ENCODE data around the gene LSP1. TPM values are rescaled to one million over a fixed set of nuclear protein-coding genes. Genes with fewer than 3 reads are reported as not detected.
"Not testable (repeated sequence)": the region's sequence is repeated elsewhere in the genome, so short reads cannot be mapped to it uniquely, and the experiment has no call there.

The LSP1 gene
- total RNA-seq, 4 donors from 2014 or later, result 73.7 to 105 (median 86.6) TPM

DNA sequence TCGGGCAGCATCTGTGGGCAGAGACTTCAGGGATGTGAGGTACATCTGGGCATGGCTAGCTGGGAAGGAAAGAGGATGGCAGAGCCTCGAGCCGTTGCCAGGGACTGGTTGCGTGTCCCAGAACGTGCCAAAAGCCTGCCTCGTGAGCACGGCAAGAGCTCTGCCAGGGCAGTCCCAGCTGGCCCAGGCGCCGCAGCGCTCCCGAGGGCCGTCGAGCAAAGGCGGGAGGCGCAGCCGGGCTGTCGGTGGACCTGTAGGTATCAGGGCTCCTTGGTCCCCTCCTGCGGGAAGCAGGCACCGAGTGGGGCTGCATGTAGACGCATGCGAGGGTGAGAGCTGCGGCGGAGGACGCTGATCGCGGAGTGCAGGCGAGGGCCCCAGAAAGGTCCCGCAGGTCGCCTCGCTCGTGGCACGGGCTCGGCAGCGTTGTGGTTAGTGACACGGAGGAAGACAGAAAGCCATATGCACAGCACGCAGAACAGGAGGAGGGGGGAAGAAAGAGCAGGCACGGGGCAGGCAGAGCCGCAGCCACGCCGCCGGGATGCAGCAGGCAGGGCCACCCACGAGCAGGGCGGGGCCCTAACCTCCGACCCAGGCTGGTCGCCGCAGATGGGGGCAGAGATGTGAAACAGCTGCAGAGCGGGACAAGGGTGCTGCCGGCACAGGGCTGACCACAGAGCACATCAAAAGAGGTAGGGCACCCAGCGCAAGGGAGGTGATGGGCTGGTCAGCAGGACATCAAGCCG, 18.0 kb downstream of the LSP1 start:
- intact Hi-C loops (cut with DNase I; ENCODE audit: low total_unique reads), result no loop called here
- 13 to 21% methylated on average over 44 to 50 of the region's 50 CpGs for WGBS, 2 donors
- TF ChIP-seq POLR2A (IDR thresholded peaks at IDR 0.05), result no peak
- TF ChIP-seq, protein P1, sequence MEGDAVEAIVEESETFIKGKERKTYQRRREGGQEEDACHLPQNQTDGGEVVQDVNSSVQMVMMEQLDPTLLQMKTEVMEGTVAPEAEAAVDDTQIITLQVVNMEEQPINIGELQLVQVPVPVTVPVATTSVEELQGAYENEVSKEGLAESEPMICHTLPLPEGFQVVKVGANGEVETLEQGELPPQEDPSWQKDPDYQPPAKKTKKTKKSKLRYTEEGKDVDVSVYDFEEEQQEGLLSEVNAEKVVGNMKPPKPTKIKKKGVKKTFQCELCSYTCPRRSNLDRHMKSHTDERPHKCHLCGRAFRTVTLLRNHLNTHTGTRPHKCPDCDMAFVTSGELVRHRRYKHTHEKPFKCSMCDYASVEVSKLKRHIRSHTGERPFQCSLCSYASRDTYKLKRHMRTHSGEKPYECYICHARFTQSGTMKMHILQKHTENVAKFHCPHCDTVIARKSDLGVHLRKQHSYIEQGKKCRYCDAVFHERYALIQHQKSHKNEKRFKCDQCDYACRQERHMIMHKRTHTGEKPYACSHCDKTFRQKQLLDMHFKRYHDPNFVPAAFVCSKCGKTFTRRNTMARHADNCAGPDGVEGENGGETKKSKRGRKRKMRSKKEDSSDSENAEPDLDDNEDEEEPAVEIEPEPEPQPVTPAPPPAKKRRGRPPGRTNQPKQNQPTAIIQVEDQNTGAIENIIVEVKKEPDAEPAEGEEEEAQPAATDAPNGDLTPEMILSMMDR (IDR thresholded peaks at IDR 0.05), result no peak
- no peak for DNase-seq (ENCODE audit: low spot score in 2 of 2)
- no peak overlapping the region for H3K4me3 ChIP-seq (ENCODE audit: low read depth, poor library complexity, severe bottlenecking)

DNA sequence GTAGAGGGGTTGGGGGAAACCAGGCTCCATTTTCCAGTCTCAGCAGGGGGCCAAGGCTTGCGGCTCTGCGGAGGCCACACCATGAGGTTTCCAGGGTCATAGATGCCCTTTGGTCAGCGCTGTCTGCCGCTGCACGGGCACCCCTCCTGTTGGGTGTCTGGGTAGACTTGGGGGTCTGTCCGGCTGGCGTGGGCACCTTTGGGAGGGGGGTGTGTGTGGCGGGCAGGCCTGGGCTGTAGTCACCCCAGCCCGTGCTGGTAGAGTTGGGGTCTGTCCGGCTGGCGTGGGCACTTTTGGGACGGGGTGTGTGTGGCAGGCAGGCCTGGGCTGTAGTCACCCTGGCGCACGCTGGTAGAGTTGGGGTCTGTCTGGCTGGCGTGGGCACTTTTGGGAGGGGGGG, 18.6 kb downstream of the LSP1 start:
- intact Hi-C loops (cut with DNase I; ENCODE audit: low total_unique reads), result no loop called here
- no peak for DNase-seq (ENCODE audit: low spot score in 2 of 2)
- TF ChIP-seq POLR2A (IDR thresholded peaks at IDR 0.05), result no peak
- TF ChIP-seq, protein P1 (IDR thresholded peaks at IDR 0.05), result no peak
- WGBS, 2 donors, result 47 to 49% methylated on average over 15 of the region's 15 CpGs
- no peak overlapping the region for H3K4me3 ChIP-seq (ENCODE audit: low read depth, poor library complexity, severe bottlenecking)

DNA sequence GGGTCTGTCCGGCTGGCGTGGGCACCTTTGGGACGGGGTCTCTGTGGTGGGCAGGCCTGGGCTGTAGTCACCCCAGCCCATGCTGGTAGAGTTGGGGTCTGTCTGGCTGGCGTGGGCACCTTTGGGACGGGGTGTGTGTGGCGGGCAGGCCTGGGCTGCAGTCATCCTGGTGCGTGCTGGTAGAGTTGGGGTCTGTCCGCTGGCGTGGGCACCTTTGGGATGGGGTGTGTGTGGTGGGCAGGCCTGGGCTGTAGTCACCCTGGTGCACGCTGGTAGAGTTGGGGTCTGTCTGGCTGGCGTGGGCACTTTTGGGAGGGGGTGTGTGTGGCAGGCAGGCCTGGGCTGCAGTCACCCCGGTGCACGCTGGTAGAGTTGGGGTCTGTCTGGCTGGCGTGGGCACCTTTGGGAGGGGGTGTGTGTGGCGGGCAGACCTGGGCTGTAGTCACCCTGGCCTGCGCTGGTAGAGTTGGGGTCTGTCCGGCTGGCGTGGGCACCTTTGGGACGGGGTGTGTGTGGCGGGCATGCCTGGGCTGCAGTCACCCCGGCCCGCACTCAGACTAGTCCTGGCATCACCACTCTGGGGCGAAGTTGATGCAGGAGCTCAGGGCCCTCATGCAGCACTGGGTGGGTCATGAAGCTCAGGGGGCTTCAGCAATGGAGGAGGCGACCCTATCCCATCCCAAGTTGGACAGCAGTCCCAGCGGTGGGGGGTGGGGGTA, 19.5 kb downstream of the LSP1 start:
- intact Hi-C loops (cut with DNase I; ENCODE audit: low total_unique reads), result no loop called here
- no peak for DNase-seq (ENCODE audit: low spot score in 2 of 2)
- TF ChIP-seq, protein P1 (IDR thresholded peaks at IDR 0.05), result no peak
- TF ChIP-seq POLR2A (IDR thresholded peaks at IDR 0.05), result no peak

DNA sequence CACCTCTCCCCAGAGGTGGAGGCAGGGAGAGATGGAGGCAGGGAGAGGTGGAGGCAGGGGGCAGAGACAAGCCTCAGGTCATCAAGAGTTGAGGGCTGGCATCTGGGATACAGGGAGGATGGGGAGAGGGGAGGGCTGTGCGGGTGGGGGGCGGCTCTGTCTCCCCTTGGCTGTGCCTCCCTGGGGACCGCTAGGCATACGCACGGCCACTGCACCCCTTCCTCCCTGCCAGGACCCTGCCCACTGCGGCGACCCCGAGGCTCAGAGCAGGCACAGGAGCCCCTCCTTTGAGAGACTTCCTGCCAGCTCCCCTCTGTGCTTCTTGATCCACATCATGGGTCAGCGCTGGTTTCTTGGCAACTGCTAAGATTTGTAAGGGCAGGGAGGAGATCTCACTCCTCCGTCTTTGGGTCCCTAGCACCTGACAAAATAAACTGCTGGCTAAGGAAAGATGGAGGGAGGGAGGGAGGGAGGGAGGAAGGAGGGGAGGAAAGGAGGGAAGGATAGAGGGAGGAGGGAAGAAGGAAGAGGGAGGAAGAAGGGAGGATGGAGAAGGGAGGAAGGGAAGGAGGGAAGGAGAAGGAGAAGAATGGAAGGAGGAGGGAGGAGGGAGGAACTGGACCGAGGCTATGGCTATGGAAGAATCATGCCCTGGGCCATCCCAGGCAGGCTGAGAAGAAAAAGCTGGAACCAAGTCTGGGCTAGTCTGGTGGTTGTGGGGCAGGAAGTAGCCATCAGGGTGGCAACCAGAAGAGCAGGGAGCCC, 20.3 kb downstream of the LSP1 start:
- H3K4me3 ChIP-seq (ENCODE audit: low read depth, poor library complexity, severe bottlenecking), result no peak overlapping the region
- DNase-seq (ENCODE audit: low spot score in 2 of 2), result no peak
- 28 to 34% methylated on average over 5 to 11 of the region's 11 CpGs for WGBS, 2 donors
- TF ChIP-seq, protein P1 (IDR thresholded peaks at IDR 0.05), result no peak
- no peak for TF ChIP-seq POLR2A (IDR thresholded peaks at IDR 0.05)
- intact Hi-C loops (cut with DNase I; ENCODE audit: low total_unique reads), result no loop called here

More for the DNA sequence above, 19.5 kb downstream of the LSP1 start:
- WGBS, 2 donors, result 38 to 44% methylated on average over 14 to 25 of the region's 25 CpGs
- H3K4me3 ChIP-seq (ENCODE audit: low read depth, poor library complexity, severe bottlenecking), result no peak overlapping the region

DNA sequence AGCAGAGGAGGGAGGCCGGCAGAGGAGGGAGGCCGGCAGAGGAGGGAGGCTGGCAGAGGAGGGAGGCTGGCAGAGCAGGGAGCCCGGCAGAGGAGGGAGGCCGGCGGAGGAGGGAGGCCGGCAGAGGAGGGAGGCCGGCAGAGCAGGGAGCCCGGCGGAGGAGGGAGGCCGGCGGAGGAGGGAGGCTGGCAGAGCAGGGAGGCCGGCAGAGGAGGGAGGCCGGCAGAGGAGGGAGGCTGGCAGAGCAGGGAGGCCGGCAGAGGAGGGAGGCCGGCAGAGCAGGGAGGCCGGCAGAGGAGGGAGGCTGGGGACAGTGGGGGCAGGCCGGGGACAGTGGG, 20.9 kb downstream of the LSP1 start:
- DNase-seq (ENCODE audit: low spot score in 2 of 2); intact Hi-C loops (cut with DNase I; ENCODE audit: low total_unique reads); H3K4me3 ChIP-seq (ENCODE audit: low read depth, poor library complexity, severe bottlenecking): not testable (repeated sequence)
- WGBS, 2 donors, result 52 to 56% methylated on average over 15 to 16 of the region's 17 CpGs

DNA sequence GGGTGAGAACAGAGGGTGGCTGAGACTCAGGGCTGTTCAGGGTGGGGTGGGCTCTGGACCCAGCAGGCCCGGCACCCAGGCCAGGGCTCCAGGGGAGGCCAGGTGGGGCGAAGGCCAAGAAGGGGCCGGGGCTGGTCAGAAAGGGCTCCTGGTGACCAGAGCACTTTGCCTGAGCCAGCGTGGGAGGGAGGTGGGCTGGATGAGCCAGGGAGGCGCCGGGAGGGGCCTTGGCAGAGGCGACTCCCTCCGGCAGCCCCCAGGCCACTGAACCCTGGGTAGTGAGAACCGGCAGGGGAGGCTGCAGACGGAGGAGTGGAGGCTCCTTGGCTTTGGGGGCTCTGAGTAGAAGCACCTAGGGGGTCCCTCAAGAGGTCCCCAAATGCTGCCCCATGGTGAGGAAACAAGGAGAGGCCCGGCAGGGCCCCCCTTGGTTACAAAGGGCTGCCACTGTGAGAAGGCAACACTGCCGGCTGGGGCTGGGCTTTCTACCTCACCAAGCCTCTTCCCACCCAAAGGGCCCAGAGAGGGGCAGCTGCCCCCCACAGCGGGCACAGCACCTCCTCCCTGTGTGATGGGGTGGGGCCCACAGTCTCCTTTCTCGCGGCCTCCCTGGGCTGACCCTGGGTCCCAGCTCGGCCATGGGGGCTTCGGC, 21.7 kb downstream of the LSP1 start:
- DNase-seq (ENCODE audit: low spot score in 2 of 2); H3K4me3 ChIP-seq (ENCODE audit: low read depth, poor library complexity, severe bottlenecking); intact Hi-C loops (cut with DNase I; ENCODE audit: low total_unique reads): not testable (repeated sequence)
- 35 to 58% methylated on average over 13 to 14 of the region's 17 CpGs for WGBS, 2 donors
